ENCODE data around the gene RCBTB1.

RCBTB1 gene

GRCh38 chr13:49559006-49559405 lies 26.4 kb downstream of the RCBTB1 start:
- no peak for DNase-seq (ENCODE audit: low spot score)

GRCh38 chr13:49554387-49554786 lies 31.0 kb downstream of the RCBTB1 start:
- no peak for DNase-seq (ENCODE audit: low spot score)

- DNase-seq (ENCODE audit: low spot score): no peak
These were observed 31.5 kb downstream of the RCBTB1 start for GRCh38 chr13:49553888-49554287.

GRCh38 chr13:49550942-49551644 lies 34.3 kb downstream of the RCBTB1 start:
- DNase-seq (ENCODE audit: low spot score): no peak

- no peak for DNase-seq (ENCODE audit: low spot score)
These were observed 36.1 kb downstream of the RCBTB1 start for GRCh38 chr13:49549289-49549688.

GRCh38 chr13:49546561-49546960 lies 38.8 kb downstream of the RCBTB1 start:
- no peak for DNase-seq (ENCODE audit: low spot score)

GRCh38 chr13:49545661-49546060 lies 39.7 kb downstream of the RCBTB1 start:
- no peak for DNase-seq (ENCODE audit: low spot score)

- DNase-seq (ENCODE audit: low spot score): no peak
These were observed 41.7 kb downstream of the RCBTB1 start for GRCh38 chr13:49543656-49544055.

- DNase-seq (ENCODE audit: low spot score): no peak
These were observed 44.8 kb downstream of the RCBTB1 start for GRCh38 chr13:49540552-49540951.

- no peak for DNase-seq (ENCODE audit: low spot score)
These were observed 45.6 kb downstream of the RCBTB1 start for GRCh38 chr13:49539746-49540145.

GRCh38 chr13:49539313-49539712 lies 46.0 kb downstream of the RCBTB1 start:
- no peak for DNase-seq (ENCODE audit: low spot score)

- no peak for DNase-seq (ENCODE audit: low spot score)
These were observed 47.0 kb downstream of the RCBTB1 start for GRCh38 chr13:49538404-49538803.

GRCh38 chr13:49536144-49536873 lies 49.0 kb downstream of the RCBTB1 start:
- no peak for DNase-seq (ENCODE audit: low spot score)

- DNase-seq (ENCODE audit: low spot score): no peak
These were observed 51.6 kb downstream of the RCBTB1 start for GRCh38 chr13:49533591-49534269.

- no peak for DNase-seq (ENCODE audit: low spot score)
These were observed 52.3 kb downstream of the RCBTB1 start for GRCh38 chr13:49533011-49533410.

- no peak for DNase-seq (ENCODE audit: low spot score)
These were observed 52.8 kb downstream of the RCBTB1 start for GRCh38 chr13:49532593-49532992.

GRCh38 chr13:49530457-49530856 lies 54.9 kb downstream of the RCBTB1 start:
- DNase-seq (ENCODE audit: low spot score): no peak

GRCh38 chr13:49528161-49528560 lies 57.2 kb downstream of the RCBTB1 start:
- no peak for DNase-seq (ENCODE audit: low spot score)

GRCh38 chr13:49527123-49527522 lies 58.2 kb downstream of the RCBTB1 start:
- DNase-seq (ENCODE audit: low spot score): no peak

- DNase-seq (ENCODE audit: low spot score): no peak
These were observed 60.4 kb downstream of the RCBTB1 start for GRCh38 chr13:49524740-49525501.

GRCh38 chr13:49521224-49521623 lies 64.1 kb downstream of the RCBTB1 start:
- no peak for DNase-seq (ENCODE audit: low spot score)

- no peak for DNase-seq (ENCODE audit: low spot score)
These were observed 67.9 kb downstream of the RCBTB1 start for GRCh38 chr13:49517461-49517860.
